GM12873 (cell line): ENCODE results near the gene GOLGA2.

Experiments
- TF ChIP-seq, protein P1 (sequence below): IDR thresholded peaks from 2 replicates; pipeline ENCODE4 v1.5.1; 2012; ENCODE audit warnings: low read depth, mild to moderate bottlenecking, moderate library complexity, low read length, control low read depth; ENCODE audit not compliant: insufficient read depth; ENCODE audit errors: missing control alignments

The GOLGA2 gene

GRCh38 chr9:128242828-128243214 lies 33.0 kb downstream of the GOLGA2 start:
- TF ChIP-seq, protein P1, sequence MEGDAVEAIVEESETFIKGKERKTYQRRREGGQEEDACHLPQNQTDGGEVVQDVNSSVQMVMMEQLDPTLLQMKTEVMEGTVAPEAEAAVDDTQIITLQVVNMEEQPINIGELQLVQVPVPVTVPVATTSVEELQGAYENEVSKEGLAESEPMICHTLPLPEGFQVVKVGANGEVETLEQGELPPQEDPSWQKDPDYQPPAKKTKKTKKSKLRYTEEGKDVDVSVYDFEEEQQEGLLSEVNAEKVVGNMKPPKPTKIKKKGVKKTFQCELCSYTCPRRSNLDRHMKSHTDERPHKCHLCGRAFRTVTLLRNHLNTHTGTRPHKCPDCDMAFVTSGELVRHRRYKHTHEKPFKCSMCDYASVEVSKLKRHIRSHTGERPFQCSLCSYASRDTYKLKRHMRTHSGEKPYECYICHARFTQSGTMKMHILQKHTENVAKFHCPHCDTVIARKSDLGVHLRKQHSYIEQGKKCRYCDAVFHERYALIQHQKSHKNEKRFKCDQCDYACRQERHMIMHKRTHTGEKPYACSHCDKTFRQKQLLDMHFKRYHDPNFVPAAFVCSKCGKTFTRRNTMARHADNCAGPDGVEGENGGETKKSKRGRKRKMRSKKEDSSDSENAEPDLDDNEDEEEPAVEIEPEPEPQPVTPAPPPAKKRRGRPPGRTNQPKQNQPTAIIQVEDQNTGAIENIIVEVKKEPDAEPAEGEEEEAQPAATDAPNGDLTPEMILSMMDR = no peak

DNA sequence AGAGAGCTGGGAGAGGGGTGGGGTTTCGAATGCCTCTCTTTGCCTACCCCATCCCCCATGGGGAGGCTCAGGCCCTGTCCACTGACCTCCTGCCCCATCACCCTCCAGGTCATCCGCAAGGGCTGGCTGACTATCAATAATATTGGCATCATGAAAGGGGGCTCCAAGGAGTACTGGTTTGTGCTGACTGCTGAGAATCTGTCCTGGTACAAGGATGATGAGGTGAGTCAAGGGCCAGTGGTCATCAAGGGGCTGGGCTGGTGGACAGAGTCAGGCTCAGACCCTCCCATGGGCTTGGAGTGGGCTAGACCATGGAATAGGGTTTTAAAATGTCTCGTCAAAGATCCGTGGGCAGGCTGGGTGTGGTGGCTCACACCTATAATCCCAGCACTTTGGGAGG lies 33.7 kb downstream of the GOLGA2 start:
- TF ChIP-seq, protein P1 = no peak

DNA sequence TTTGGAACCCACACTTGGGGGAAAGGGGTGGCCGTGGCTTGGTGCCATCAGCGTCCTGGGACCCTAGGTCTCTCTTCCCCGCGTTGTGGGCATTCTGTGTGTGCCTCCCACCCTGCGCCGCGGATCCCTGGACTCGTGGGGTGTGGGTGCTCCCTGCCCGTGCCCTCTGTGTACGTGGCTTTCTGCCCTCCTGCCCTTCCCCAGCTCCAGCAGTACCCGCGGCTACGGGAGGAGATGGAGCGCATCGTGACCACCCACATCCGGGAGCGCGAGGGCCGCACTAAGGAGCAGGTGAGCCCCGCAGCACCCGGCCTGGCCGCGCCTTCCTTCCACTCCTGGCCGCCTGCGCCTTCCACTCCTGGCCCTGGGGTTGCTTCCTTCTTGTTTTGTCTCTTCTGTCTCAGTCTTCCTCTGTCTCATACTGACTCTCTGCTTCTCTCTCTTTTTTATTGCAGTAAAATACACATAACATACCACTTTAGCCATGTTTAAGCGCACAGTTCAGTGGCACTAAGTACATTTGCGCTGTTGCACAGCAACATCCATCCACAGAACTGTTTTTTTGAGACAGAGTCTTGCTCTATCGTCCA lies 41.9 kb downstream of the GOLGA2 start:
- TF ChIP-seq, protein P1 = no peak

DNA sequence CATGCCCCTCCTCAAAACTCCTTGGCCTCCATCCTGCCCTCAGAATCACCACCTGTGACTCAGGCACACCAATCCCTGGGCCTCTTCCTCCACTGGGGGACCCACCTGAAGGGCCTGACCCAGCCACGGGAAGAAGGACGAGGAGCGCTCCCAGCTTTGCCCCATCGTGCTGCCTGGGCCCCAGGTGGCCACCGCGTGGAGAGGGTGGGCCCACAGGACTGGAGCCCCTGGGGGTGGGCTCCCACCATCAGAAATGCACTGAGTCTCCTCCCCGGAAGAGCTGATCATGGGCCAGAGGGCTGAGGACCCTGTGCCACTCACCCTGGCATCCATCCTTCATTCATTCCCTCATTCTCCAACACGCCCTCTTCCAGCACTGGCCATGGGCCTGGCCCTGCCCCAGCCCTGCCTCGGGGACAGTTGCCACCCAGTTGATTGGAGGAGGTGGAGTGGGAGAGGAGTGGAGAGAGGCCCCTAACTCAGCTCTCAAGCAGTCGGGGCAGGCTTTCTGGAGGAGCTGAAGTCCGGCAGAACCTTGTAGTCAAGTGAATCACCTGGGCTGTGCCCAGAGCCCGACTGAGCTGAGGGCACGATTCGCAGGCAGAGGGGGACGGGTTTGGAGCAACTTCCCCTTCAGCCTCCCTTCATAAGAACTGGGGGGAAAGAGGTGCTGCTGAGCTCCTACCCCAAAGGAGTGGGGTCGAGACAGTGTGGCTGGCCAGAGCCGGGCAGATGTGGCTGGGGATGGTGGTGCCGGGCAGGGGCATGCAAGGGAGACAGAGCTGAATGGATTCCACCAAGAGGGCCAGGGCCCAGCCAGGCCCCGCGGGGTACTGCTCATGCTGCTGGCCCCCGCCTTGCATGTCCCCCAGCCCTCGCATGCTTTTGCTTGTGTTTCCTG lies 43.0 kb downstream of the GOLGA2 start:
- TF ChIP-seq, protein P1 = no peak

- TF ChIP-seq, protein P1 = no peak
These were observed 43.9 kb downstream of the GOLGA2 start for GRCh38 chr9:128231638-128232527.

- TF ChIP-seq, protein P1 = no peak
These were observed 49.4 kb downstream of the GOLGA2 start for GRCh38 chr9:128226412-128226801.
